Ramos (cell line): ENCODE results near the gene GYS2.
"Not testable (repeated sequence)": the region's sequence is repeated elsewhere in the genome, so short reads cannot be mapped to it uniquely, and the experiment has no call there.

Experiments
- in situ Hi-C: fragments of 300-500 bp; cut with MboI; formaldehyde crosslinking; loops from one replicate; pipeline ENCODE4 v1.14.3; 2022; ENCODE audit warnings: low sequenced_read_pairs; ENCODE audit not compliant: unreplicated experiment

Gene GYS2

DNA sequence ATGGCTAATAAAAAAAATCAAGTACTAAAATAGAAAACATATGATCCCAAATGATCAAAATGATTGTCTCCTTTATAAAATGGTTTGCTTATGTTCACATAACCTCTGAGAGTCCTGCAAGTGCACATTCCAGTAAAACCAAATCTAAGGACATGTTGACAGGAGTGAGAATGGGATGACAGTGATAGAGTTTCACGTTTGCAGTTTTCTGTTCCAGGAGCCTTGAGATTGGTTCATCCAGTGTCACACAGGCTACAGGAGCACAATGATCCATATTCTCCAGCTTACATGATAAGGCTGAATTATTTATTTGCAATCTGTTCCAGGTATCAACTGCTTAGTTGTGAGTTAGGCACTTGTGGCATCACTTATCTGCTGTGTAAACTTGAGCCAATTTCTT lies 1.5 kb upstream of the GYS2 start:
- in situ Hi-C loops = no loop called here

- in situ Hi-C loops = no loop called here
These were observed 1.9 kb downstream of the GYS2 start for GRCh38 chr12:21602774-21603173.

DNA sequence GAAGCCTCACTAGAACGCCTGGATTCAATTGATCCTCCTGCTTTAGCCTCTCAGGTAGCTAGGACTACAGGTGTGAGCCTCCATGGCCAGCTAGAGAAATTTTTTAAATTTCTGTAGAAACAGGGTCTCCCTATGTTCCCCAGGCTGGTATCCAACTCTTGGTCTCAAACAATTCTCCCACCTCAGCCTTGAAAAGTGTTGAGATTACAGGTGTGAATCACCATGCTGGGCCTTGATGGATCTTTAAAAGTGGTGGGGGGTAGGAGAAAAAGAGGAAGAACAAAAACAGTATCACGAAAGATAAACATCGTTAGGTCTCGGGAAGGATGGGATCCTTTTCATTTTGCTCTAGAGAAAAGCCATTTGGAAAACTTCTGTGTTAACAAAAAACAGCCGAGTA lies 4.5 kb downstream of the GYS2 start:
- in situ Hi-C loops = no loop called here

DNA sequence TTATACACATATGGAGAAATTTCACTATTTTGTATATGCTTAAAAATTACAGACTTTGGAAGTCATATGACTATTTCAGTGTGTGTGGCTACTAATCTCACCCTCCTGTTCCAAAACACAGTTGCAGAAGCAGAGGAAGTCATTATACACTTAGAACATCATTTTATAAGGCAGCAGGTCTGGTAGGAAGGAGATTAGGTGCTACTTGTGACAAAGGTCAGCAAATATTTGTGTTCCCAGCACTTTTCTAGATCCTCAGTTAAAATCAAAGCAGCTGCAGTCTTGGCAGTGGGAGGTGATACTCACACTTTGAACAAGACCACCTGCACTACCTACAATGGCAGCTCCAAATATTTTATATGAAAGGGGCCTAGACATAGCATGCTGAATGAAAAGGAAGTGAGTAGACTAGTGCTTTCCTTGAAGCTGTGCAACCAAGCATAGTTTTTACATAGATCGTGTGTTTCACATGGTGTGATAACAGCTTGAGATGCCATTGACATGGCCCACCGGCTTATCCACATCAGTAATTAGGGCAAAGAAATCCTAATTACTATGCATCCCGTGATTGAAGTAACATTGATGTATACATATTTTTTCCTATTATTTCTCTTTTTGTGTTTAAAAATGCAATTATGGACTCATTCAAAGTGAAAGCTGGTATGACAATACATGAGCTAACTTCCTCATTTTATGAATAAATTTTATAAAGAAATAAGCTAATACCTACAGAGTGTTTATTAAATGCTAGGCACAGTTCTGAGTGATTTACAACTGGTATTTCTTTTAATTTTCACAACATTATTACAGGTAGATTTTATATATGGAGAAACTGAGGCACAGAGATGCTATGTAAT lies 5.3 kb downstream of the GYS2 start:
- in situ Hi-C loops = no loop called here

DNA sequence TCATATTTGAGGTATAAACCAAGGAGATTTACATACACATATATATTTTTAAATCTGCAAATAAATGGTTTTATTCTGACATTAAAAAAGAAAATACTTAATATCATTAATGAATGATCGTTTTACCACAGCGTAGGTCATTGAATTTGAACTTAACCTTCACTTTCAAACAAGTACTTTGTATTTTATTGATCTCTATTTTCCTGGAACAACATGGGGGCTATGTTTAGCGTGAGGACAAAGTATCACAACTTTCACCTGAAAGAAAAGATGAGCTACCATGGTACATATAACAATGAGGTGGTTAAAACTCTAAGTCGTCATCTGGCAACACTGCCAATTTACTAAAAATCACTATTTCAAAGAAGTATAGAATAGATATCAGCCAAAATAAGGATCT lies 6.0 kb downstream of the GYS2 start:
- in situ Hi-C loops = no loop called here

GRCh38 chr12:21595356-21595755 lies 9.3 kb downstream of the GYS2 start:
- in situ Hi-C loops = not testable (repeated sequence)

DNA sequence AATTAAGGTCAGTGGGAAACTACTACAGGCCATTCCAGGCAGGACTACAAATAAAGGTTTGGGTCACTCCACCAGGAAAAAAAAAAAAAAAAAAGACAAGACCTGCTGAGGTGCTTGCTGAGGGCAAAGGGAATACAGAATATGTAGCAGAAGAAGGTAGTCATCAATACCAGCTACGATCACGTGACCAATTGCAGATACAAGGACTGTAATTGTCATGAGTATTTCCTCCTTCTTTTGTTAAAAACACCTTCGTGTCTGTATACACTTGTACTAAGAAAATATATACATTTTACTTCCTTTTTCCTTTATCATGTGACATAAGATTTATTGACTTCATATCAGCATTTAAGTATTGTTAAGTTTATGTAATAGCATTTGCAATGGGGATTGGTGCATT lies 19.2 kb downstream of the GYS2 start:
- in situ Hi-C loops = no loop called here

- in situ Hi-C loops = not testable (repeated sequence)
These were observed 20.1 kb downstream of the GYS2 start for GRCh38 chr12:21584403-21585182.

GRCh38 chr12:21583587-21583986 lies 21.1 kb downstream of the GYS2 start:
- in situ Hi-C loops = no loop called here

DNA sequence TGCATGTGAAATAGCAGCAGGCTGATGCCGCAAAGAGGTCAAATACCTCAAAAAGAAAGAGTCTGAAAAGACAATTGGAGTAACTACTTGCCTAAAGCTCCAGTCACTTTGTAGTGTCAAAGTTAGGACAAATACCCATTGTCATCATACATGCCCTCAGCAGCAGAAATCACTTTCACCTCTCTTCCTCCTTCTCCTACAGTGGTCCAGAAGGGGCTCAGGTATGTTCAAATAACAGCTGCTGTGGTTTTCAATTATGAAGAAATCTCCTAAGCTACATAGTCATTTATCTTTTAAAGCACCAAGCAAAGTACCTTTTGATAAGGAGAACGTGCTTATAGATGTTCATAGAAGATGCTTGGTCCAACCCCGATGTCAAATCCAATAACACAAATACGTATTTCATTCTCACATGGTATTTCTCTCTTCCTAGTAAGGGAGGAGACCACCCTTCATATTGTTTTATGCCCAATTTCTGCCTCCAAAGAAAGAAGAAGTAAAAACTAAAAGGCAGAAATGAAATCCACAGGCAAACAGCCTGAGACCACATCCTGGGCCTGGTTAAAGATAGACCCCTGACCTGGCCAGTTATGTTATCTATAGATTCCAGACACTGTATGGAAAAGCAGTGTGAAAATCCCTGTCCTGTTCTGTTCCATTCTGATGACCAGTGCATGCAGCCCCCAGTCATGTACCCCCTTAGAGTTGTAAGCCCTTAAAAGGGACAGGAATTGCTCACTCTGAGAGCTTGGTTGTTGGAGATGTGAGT lies 23.7 kb downstream of the GYS2 start:
- in situ Hi-C loops = no loop called here

GRCh38 chr12:21577516-21577915 lies 27.1 kb downstream of the GYS2 start:
- in situ Hi-C loops = no loop called here

GRCh38 chr12:21576431-21576830 lies 28.2 kb downstream of the GYS2 start:
- in situ Hi-C loops = no loop called here

- in situ Hi-C loops = no loop called here
These were observed 30.8 kb downstream of the GYS2 start for GRCh38 chr12:21573733-21574358.

DNA sequence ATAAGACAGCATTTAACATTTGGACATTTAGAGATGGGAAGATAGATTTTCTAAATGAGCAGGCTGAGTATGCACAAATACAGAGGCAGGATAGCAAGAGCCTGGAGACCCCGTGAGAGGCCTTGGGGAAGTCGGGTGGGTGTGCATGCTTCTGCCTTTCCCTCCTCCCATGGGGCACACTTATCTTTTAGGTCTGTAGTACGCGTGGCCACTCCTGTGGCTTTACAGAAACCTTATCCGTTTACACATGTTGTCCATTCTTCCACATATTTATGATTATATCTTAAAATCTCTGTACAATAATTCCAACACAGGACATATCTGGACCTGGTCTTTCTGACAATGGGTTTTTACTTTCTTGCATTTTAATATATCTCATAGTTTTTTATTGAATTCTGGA lies 33.6 kb downstream of the GYS2 start:
- in situ Hi-C loops = no loop called here

DNA sequence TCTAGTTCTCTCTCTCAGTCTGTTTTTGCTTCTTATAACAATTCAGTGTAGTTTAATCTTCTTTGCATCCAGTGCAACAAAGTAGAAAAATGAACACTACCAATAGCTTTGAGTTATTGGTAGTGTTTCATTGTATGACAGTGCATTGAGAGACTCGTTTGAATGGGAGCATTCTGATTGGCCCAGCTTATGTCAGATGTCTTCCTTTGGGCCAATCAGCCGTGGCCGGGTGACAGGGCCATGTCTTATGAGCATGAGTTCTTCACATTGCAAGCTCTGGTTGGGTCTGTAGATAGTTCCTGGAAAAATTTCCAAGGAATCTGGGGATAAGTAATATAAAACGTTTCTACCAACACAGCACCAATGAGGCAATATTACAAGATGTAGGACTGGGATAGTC lies 36.5 kb downstream of the GYS2 start:
- in situ Hi-C loops = no loop called here

- in situ Hi-C loops = no loop called here
These were observed 37.7 kb downstream of the GYS2 start for GRCh38 chr12:21566907-21567394.

- in situ Hi-C loops = no loop called here
These were observed 38.3 kb downstream of the GYS2 start for GRCh38 chr12:21566223-21566906.

DNA sequence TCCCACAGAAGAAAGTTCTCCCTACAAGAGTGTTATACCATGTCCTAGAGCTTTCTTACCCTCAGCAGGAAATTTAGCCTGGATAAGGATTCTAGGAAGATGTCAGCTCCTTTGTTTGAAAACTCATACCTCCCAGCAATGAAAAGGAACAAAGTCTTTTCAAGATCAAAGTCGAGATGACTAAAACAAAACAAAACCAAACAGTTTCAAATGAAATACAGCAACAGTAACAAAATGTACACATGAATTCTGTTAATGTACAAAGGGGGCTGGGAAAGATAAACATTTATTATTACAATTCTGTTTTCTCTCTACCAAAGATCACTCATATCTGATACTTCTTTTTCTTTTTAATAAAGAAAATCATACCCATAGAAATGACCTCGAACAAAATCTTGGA lies 41.8 kb downstream of the GYS2 start:
- in situ Hi-C loops = no loop called here

- in situ Hi-C loops = no loop called here
These were observed 43.5 kb downstream of the GYS2 start for GRCh38 chr12:21561158-21561557.
